ENCODE data around the gene NAGLU.

NAGLU gene

DNA sequence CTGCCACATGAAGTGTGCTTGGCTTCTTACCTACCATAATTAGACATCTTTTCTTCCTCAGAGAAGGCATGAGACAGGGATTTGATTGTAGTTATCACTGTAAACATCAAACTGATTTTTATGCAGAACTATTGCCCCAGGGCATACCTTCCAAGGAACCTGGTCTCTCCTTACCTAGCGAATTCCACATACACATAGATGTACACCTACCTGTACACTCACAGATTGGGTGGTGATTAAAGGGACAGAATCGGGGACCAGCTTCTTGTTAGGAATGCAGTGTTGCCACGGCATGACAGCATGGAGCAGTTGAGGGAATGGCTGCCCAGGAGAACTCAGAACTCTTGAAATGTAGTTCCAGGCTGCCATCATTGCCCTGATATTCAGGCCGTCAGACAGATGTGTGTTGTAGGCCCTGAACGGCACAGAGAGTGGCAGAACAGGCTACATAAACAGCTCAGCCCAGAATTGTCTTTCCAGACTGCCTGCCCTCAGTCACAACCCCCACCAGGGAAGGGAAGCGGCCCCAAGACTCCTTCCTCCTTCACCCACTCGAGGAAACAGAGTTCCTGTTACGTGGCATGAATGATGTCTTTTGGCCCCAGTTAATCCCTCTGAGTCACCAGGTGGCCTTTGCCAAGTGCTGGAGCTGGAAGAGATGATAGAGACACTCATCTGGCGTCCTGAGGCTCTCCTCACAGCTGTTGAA lies 17.8 kb upstream of the NAGLU start:
- ChIA-PET POLR2A (interaction anchor here (0.8 to 4.9 kb wide), 7 partner anchors 9 to 206 kb away, joined by 3 to 121 read pairs (median 7); partner anchors contain the start of genes CAVIN1, NAGLU and STAT3), CTCF (interaction anchor here (0.5 to 7.7 kb wide), 48 partner anchors 8 to 450 kb away, joined by 3 to 83 read pairs (median 4); partner anchors contain the start of genes CAVIN1 and STAT3)
- no peak overlapping the region for H3K4me3 ChIP-seq (ENCODE audit: low read depth, low read length)
- peak; percentile 86 for DNase-seq (ENCODE audit: low read depth, low spot score)
- TF ChIP-seq, protein P1, sequence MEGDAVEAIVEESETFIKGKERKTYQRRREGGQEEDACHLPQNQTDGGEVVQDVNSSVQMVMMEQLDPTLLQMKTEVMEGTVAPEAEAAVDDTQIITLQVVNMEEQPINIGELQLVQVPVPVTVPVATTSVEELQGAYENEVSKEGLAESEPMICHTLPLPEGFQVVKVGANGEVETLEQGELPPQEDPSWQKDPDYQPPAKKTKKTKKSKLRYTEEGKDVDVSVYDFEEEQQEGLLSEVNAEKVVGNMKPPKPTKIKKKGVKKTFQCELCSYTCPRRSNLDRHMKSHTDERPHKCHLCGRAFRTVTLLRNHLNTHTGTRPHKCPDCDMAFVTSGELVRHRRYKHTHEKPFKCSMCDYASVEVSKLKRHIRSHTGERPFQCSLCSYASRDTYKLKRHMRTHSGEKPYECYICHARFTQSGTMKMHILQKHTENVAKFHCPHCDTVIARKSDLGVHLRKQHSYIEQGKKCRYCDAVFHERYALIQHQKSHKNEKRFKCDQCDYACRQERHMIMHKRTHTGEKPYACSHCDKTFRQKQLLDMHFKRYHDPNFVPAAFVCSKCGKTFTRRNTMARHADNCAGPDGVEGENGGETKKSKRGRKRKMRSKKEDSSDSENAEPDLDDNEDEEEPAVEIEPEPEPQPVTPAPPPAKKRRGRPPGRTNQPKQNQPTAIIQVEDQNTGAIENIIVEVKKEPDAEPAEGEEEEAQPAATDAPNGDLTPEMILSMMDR (IDR thresholded peaks at IDR 0.05; ENCODE audit: insufficient read depth, low read length, missing control alignments), result no peak

DNA sequence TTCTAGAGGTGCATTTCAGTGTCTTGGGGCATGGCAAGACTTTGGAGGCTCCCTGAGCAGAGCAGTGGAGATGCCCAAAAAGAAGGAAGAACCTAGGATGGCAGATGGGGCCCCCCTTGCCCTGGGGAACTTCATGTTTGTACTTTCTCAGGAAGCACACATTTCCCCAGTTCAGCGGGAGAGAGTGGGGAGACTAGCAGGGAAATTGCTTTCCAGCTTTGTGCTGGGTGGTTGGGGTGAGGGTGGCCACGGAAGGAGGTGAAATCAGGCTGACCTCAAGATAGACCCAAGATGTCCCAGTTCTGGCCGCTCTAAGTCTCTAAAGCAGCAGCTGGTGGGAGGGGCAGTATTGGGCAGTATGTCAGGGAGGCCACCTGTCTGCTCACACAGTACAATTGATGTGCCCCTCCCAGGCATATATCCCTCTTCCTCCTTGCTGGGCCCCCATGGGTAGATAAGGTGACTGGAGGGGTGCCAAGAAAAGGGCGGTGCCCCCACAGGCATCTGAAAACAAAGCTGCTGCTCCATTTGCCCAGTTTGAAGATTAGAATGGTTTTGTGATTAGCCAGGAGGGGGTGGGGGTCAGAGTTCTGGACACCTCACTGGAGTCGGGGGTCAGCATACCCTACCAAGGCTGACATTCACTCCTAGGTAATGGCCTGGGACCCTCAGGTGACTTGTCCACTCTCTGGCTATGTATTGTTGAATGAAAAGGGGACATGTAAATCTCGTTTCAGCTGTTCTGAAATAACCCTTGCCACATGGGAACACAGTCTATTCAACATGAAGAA lies 17.1 kb upstream of the NAGLU start:
- no peak for DNase-seq (ENCODE audit: low read depth, low spot score)
- no peak overlapping the region for H3K4me3 ChIP-seq (ENCODE audit: low read depth, low read length)
- POLR2A ChIA-PET, result interaction anchor here (0.6 to 4.9 kb wide), 11 partner anchors 9 to 207 kb away, joined by 3 to 121 read pairs (median 7); partner anchors contain the start of genes CAVIN1, NAGLU and STAT3
- CTCF ChIA-PET, result interaction anchor here (0.5 to 7.7 kb wide), 27 partner anchors 8 to 297 kb away, joined by 3 to 83 read pairs (median 6); partner anchors contain the start of genes CAVIN1 and STAT3
- TF ChIP-seq, protein P1 (IDR thresholded peaks at IDR 0.05; ENCODE audit: insufficient read depth, low read length, missing control alignments), result no peak

DNA sequence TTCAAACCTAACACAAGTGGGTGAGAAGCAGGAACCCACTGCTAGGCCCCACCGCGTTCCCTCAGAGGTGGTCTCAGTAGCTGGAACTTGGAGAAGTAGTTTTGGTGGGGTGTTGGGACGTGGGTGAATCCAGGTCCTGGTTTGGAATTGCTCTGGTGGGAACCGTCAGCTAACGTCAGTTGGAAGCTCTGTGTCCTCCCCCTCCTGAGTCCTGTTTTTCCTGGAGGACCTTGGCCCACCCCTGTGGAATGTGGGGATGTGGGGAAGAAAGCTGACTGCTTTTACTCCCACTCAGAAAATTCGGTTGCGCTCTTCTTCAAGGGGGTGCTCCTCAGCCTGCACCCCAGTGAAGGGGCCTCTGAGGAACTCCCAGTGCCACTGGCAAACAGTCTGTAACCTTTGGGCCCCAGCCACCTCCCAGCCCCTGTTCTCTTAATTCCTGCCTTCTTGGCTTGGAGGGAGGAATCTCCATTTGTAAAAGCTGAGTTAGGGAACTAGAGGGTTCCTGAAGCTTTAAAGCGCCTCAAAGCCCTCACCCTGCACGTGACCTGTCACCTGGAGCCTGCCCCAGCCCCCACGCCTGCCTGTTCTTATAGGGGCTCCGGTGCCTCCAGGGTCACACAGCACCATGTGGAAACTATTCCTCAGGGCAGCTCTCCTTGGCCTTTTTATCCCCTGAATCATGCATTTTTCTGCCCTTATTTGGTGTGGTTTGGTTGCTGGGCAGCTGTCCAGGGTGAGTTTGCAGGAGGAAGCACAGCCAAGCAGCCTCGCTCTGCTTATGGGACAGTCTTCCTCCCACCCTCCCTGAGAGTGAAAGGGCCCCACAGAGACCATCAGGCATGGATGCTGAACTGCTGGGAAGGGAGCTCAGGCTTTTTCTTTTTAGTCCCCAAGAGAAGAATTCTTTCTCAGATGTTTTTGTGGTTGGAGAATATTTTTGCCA lies 16.2 kb upstream of the NAGLU start:
- CTCF ChIA-PET, result interaction anchor here (1.0 to 7.7 kb wide), 17 partner anchors 7 to 207 kb away, joined by 3 to 83 read pairs (median 7); partner anchors contain the start of gene CAVIN1
- TF ChIP-seq, protein P1 (IDR thresholded peaks at IDR 0.05; ENCODE audit: insufficient read depth, low read length, missing control alignments), result peak; percentile 4
- peak; percentile 98 for DNase-seq (ENCODE audit: low read depth, low spot score)
- POLR2A ChIA-PET, result interaction anchor here (0.6 to 4.9 kb wide), 15 partner anchors 10 to 244 kb away, joined by 3 to 121 read pairs (median 4); partner anchors contain the start of genes CAVIN1, NAGLU and STAT3
- no peak overlapping the region for H3K4me3 ChIP-seq (ENCODE audit: low read depth, low read length)

DNA sequence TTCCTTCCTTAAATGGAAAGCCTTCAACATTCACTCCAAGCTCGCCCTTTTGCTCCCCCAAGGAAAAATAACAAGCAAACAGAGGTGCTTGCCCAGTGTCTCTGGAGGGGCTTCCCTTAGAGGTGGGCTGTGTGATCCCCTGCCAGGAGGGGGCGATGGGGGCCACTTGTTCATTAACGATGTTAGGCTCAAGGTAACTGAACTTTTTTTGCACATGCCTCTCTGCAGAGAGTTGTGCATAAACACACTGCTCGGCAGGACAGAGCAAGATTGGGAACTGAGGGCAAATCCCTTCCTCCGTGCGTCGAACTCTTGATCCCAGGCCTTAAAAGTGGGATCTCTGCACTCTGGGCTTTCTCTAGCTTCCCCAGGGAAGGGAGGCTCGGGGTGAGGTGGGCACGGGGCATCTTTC lies 15.5 kb upstream of the NAGLU start:
- no peak for DNase-seq (ENCODE audit: low read depth, low spot score)
- TF ChIP-seq, protein P1 (IDR thresholded peaks at IDR 0.05; ENCODE audit: insufficient read depth, low read length, missing control alignments), result peak; percentile 11
- H3K4me3 ChIP-seq (ENCODE audit: low read depth, low read length), result no peak overlapping the region
- CTCF ChIA-PET, result interaction anchor here (0.7 to 7.7 kb wide), 13 partner anchors 10 to 208 kb away, joined by 3 to 83 read pairs (median 5); partner anchors contain the start of genes CAVIN1 and NAGLU
- POLR2A ChIA-PET, result interaction anchor here (1.0 to 4.9 kb wide), 11 partner anchors 10 to 245 kb away, joined by 3 to 121 read pairs (median 5); partner anchors contain the start of genes CAVIN1, NAGLU and STAT3

DNA sequence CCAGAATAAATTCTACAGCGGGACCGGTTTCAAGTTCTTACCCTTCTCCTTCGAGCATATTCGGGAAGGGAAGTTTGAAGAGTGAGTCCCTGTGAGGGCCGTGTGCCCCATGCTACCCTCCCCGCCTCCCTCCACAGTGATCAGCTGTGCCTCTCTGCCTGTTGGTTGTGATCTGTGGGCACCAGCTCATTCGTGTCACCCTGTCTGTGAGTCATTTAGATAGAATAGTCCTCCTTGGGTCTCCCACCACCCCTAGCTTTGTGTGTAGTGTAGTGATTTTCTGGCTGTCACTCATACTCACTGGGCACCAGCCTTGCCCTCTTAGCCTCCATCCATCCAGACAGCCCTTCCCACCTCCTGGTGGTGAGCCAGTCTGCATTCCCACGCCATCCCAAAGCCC lies 15.0 kb upstream of the NAGLU start:
- TF ChIP-seq, protein P1 (IDR thresholded peaks at IDR 0.05; ENCODE audit: insufficient read depth, low read length, missing control alignments), result no peak
- ChIA-PET CTCF (interaction anchor here (0.7 to 7.7 kb wide), 8 partner anchors 10 to 208 kb away, joined by 4 to 83 read pairs (median 10); partner anchors contain the start of gene NAGLU), POLR2A (interaction anchor here (1.0 to 4.9 kb wide), 7 partner anchors 11 to 192 kb away, joined by 3 to 121 read pairs (median 4); partner anchors contain the start of genes CAVIN1 and NAGLU)
- DNase-seq (ENCODE audit: low read depth, low spot score), result no peak
- no peak overlapping the region for H3K4me3 ChIP-seq (ENCODE audit: low read depth, low read length)
